ENCODE results near the gene CMC2.

CMC2 gene

DNA sequence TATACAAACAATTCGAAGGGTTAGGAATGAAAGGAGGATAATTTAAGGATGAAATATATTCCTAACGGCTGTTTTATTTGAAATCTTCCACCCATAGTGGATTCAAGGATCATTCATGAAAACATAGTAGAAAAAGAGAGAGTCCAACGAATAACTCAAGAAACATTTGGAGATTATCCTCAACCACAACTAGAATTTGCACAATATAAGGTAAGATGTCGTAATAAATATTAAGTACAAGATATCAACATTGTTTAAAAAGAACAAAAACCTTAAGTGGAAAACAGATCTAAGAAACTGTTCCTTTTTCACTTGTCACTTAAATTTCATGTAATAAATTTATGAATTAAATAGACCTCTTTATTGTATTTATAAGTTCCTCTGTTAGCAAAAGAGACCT is 19.7 kb upstream of the CMC2 start:
- no peaks in the 10 kb centered on the region for H3K9me3 ChIP-seq (ENCODE audit: control insufficient read depth, insufficient read depth, low read depth, low read length)
- H3K9ac ChIP-seq (ENCODE audit: low read length): no peak overlapping the region
- H3K36me3 ChIP-seq (ENCODE audit: control insufficient read depth, insufficient read depth, low read length): peaks cover 80% of the 10 kb centered on the region
- no peaks in the 10 kb centered on the region for H3K4me1 ChIP-seq (ENCODE audit: control insufficient read depth, insufficient read depth, low read length)
- no peak overlapping the region for H3K4me3 ChIP-seq (ENCODE audit: low read depth, low read length)
- no peak overlapping the region for H3K27ac ChIP-seq (ENCODE audit: low read depth, low read length)
- no peaks in the 10 kb centered on the region for H3K27me3 ChIP-seq (ENCODE audit: control insufficient read depth, insufficient read depth, low read length)

GRCh38 chr16:81018496-81018895 is 11.8 kb upstream of the CMC2 start:
- H3K9ac ChIP-seq (ENCODE audit: low read length): no peak overlapping the region
- H3K9me3 ChIP-seq (ENCODE audit: control insufficient read depth, insufficient read depth, low read depth, low read length): no peaks in the 10 kb centered on the region
- no peaks in the 10 kb centered on the region for H3K4me1 ChIP-seq (ENCODE audit: control insufficient read depth, insufficient read depth, low read length)
- H3K27me3 ChIP-seq (ENCODE audit: control insufficient read depth, insufficient read depth, low read length): no peaks in the 10 kb centered on the region
- H3K36me3 ChIP-seq (ENCODE audit: control insufficient read depth, insufficient read depth, low read length): peaks cover 100% of the 10 kb centered on the region
- no peak overlapping the region for H3K27ac ChIP-seq (ENCODE audit: low read depth, low read length)
- no peak overlapping the region for H3K4me3 ChIP-seq (ENCODE audit: low read depth, low read length)

GRCh38 chr16:81014672-81015071 is 8.0 kb upstream of the CMC2 start:
- no peaks in the 10 kb centered on the region for H3K4me1 ChIP-seq (ENCODE audit: control insufficient read depth, insufficient read depth, low read length)
- no peaks in the 10 kb centered on the region for H3K9me3 ChIP-seq (ENCODE audit: control insufficient read depth, insufficient read depth, low read depth, low read length)
- no peak overlapping the region for H3K9ac ChIP-seq (ENCODE audit: low read length)
- no peak overlapping the region for H3K4me3 ChIP-seq (ENCODE audit: low read depth, low read length)
- peaks cover 90% of the 10 kb centered on the region for H3K36me3 ChIP-seq (ENCODE audit: control insufficient read depth, insufficient read depth, low read length)
- no peaks in the 10 kb centered on the region for H3K27me3 ChIP-seq (ENCODE audit: control insufficient read depth, insufficient read depth, low read length)
- no peak overlapping the region for H3K27ac ChIP-seq (ENCODE audit: low read depth, low read length)

GRCh38 chr16:81012974-81013373 is 6.3 kb upstream of the CMC2 start:
- Histone ChIP-seq H3K4me3 (ENCODE audit: low read depth, low read length) (no peak overlapping the region), H3K9ac (ENCODE audit: low read length) (no peak overlapping the region), H3K4me1 (ENCODE audit: control insufficient read depth, insufficient read depth, low read length) (no peaks in the 10 kb centered on the region), H3K36me3 (ENCODE audit: control insufficient read depth, insufficient read depth, low read length) (peaks cover 78% of the 10 kb centered on the region), H3K27me3 (ENCODE audit: control insufficient read depth, insufficient read depth, low read length) (no peaks in the 10 kb centered on the region), H3K27ac (ENCODE audit: low read depth, low read length) (no peak overlapping the region), H3K9me3 (ENCODE audit: control insufficient read depth, insufficient read depth, low read depth, low read length) (no peaks in the 10 kb centered on the region)

DNA sequence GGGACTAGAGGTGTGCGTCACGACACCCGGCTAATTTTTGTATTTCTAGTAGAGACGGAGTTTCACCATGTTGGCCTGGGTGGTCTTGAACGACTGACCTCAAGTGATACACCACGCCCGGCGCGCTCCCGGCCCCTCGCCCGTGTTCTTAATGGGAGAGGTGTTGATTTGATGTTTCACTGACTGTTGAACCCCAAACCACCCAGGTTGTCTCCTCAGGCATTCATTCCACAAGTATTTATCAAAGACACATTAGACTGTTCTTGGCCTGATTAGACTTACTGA is 1.8 kb upstream of the CMC2 start:
- Histone ChIP-seq H3K4me3 (ENCODE audit: low read depth, low read length) (peak overlapping the region; percentile 92), H3K4me1 (ENCODE audit: control insufficient read depth, insufficient read depth, low read length) (peaks cover 3% of the 10 kb centered on the region; the same call in 1 of the 2 replicates), H3K36me3 (ENCODE audit: control insufficient read depth, insufficient read depth, low read length) (peaks cover 33% of the 10 kb centered on the region), H3K27ac (ENCODE audit: low read depth, low read length) (no peak overlapping the region), H3K27me3 (ENCODE audit: control insufficient read depth, insufficient read depth, low read length) (no peaks in the 10 kb centered on the region), H3K9me3 (ENCODE audit: control insufficient read depth, insufficient read depth, low read depth, low read length) (no peaks in the 10 kb centered on the region), H3K9ac (ENCODE audit: low read length) (peak overlapping the region; percentile 100)

- peaks cover 13% of the 10 kb centered on the region; the same call in 1 of the 2 replicates for H3K36me3 ChIP-seq (ENCODE audit: control insufficient read depth, insufficient read depth, low read length)
- H3K27me3 ChIP-seq (ENCODE audit: control insufficient read depth, insufficient read depth, low read length): no peaks in the 10 kb centered on the region
- H3K27ac ChIP-seq (ENCODE audit: low read depth, low read length): peak overlapping the region; percentile 100
- H3K4me3 ChIP-seq (ENCODE audit: low read depth, low read length): peak overlapping the region; percentile 92
- no peaks in the 10 kb centered on the region for H3K9me3 ChIP-seq (ENCODE audit: control insufficient read depth, insufficient read depth, low read depth, low read length)
- peak overlapping the region; percentile 100 for H3K9ac ChIP-seq (ENCODE audit: low read length)
- H3K4me1 ChIP-seq (ENCODE audit: control insufficient read depth, insufficient read depth, low read length): peaks cover 3% of the 10 kb centered on the region; the same call in 1 of the 2 replicates
These were observed 373 bp downstream of the CMC2 start for GRCh38 chr16:81006211-81006812.

- no peak overlapping the region; the same call in 1 of the 2 replicates for H3K27ac ChIP-seq (ENCODE audit: low read depth, low read length)
- H3K9me3 ChIP-seq (ENCODE audit: control insufficient read depth, insufficient read depth, low read depth, low read length): no peaks in the 10 kb centered on the region
- H3K9ac ChIP-seq (ENCODE audit: low read length): peak overlapping the region; percentile 100
- peaks cover 9% of the 10 kb centered on the region; the same call in 1 of the 2 replicates for H3K36me3 ChIP-seq (ENCODE audit: control insufficient read depth, insufficient read depth, low read length)
- H3K4me1 ChIP-seq (ENCODE audit: control insufficient read depth, insufficient read depth, low read length): peaks cover 3% of the 10 kb centered on the region; the same call in 1 of the 2 replicates
- no peaks in the 10 kb centered on the region for H3K27me3 ChIP-seq (ENCODE audit: control insufficient read depth, insufficient read depth, low read length)
- H3K4me3 ChIP-seq (ENCODE audit: low read depth, low read length): peak overlapping the region; percentile 92
These were observed 999 bp downstream of the CMC2 start for GRCh38 chr16:81005610-81006161.

DNA sequence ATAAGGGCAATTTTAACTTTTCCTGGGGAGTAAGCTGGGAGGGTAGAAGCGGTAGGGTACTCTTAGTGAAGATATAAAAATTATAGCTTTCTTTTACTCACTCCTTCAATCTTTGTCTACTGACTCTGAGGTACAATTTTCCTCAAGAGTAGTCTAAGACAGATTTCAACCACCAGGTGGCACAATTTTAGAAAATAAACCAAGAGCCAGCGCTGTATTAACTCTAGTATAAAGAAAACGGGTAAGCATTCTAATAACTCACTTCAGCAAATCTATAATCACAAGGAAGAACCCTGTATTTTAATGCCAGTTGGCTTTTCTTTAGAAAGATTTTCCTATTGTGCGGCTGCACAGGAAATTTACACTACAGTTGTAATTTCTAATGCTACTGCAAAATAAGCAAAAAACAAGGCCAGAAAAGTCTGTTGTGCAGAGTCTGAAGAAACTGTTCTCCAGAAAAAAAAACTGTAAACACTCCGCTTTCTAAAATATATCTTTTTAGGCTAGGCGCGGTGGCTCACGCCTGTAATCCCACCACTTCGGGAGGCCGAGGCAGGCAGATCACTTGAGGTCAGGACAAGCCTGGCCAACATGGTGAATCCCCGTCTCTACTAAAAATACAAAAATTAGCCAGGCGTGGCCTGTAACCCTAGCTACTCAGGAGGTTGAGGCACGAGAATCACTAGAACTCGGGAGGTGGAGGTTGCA is 1.9 kb downstream of the CMC2 start:
- peak overlapping the region; percentile 92 for H3K4me3 ChIP-seq (ENCODE audit: low read depth, low read length)
- H3K4me1 ChIP-seq (ENCODE audit: control insufficient read depth, insufficient read depth, low read length): peaks cover 3% of the 10 kb centered on the region; the same call in 1 of the 2 replicates
- H3K9ac ChIP-seq (ENCODE audit: low read length): peak overlapping the region; percentile 45
- H3K27ac ChIP-seq (ENCODE audit: low read depth, low read length): no peak overlapping the region
- no peaks in the 10 kb centered on the region for H3K9me3 ChIP-seq (ENCODE audit: control insufficient read depth, insufficient read depth, low read depth, low read length)
- no peaks in the 10 kb centered on the region for H3K27me3 ChIP-seq (ENCODE audit: control insufficient read depth, insufficient read depth, low read length)
- peaks cover 6% of the 10 kb centered on the region; the same call in 1 of the 2 replicates for H3K36me3 ChIP-seq (ENCODE audit: control insufficient read depth, insufficient read depth, low read length)

DNA sequence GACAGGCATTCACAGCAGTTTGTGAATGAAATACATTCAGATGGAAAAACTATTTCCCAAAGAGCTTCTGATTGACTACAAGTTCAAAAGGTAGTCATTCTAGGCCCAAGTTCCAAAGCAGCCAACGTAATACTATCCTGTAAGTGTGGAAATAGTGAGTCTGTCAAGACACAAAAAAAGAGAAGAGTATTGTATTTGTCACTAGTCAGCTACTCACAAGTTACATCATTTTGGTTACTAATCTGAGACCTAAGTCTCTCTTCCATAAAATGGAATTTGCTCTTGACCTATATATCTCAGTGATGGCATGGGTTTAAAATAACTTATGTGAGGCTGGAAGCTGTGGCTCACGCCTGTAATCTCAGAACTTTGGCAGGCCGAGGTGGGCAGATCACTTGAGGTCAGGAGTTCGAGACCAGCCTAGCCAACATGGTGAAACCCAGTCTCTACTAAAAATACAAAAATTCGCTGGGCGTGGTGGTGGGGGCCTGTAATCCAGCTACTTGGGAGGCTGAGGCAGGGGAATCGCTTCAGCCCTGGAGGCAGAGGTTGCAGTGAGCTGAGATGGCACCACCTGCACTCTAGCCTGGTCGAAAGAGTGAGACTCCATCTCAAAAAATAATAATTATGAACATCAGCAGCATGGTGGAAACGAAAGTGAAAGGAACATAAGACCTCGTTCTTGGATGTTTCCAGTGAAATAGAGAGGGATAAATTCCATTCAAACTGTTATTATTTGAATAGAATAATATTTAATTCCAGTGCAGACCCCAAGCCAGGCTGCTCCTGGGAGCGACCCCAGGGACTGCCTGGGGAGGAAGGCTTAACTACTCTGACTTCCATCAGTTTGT is 2.9 kb downstream of the CMC2 start:
- H3K9ac ChIP-seq (ENCODE audit: low read length): no peak overlapping the region
- peaks cover 3% of the 10 kb centered on the region; the same call in 1 of the 2 replicates for H3K4me1 ChIP-seq (ENCODE audit: control insufficient read depth, insufficient read depth, low read length)
- H3K27me3 ChIP-seq (ENCODE audit: control insufficient read depth, insufficient read depth, low read length): no peaks in the 10 kb centered on the region
- no peak overlapping the region for H3K27ac ChIP-seq (ENCODE audit: low read depth, low read length)
- H3K9me3 ChIP-seq (ENCODE audit: control insufficient read depth, insufficient read depth, low read depth, low read length): no peaks in the 10 kb centered on the region
- H3K4me3 ChIP-seq (ENCODE audit: low read depth, low read length): no peak overlapping the region
- H3K36me3 ChIP-seq (ENCODE audit: control insufficient read depth, insufficient read depth, low read length): no peaks in the 10 kb centered on the region

DNA sequence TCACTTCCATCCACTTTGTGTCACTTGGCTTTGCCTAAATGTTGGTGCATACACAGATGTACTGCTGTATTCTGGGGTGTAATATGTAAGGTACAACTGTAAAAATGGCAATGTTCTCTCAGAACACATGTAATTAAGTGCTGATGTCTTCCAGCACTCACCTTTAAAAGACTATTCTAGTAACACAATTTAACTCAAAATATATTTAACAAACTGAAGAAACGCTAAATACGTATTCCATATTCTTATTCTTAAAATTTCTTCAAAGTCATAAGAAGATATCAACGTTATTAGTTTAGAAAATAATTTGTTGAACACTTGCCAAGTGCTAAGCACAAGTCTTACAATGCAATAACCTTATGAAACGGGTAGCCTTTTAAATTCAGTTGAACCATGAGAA is 3.6 kb downstream of the CMC2 start:
- H3K4me3 ChIP-seq (ENCODE audit: low read depth, low read length): no peak overlapping the region
- H3K36me3 ChIP-seq (ENCODE audit: control insufficient read depth, insufficient read depth, low read length): no peaks in the 10 kb centered on the region
- no peak overlapping the region for H3K9ac ChIP-seq (ENCODE audit: low read length)
- H3K9me3 ChIP-seq (ENCODE audit: control insufficient read depth, insufficient read depth, low read depth, low read length): no peaks in the 10 kb centered on the region
- peaks cover 3% of the 10 kb centered on the region; the same call in 1 of the 2 replicates for H3K4me1 ChIP-seq (ENCODE audit: control insufficient read depth, insufficient read depth, low read length)
- H3K27ac ChIP-seq (ENCODE audit: low read depth, low read length): no peak overlapping the region
- no peaks in the 10 kb centered on the region for H3K27me3 ChIP-seq (ENCODE audit: control insufficient read depth, insufficient read depth, low read length)

All from HUES6 (cell line).